Stromal cell of bone marrow (primary cell): ENCODE measurements around the gene PCDHGB7.
"Not testable (repeated sequence)": the region's sequence is repeated elsewhere in the genome, so short reads cannot be mapped to it uniquely, and the experiment has no call there.

Experiments used
- DNase-seq: peaks from one replicate; pipeline ENCODE4 v3.0.0-alpha.2; 2012; ENCODE audit warnings: low read depth

PCDHGB7 gene

GRCh38 chr5:141397756-141398551 lies 19.5 kb upstream of the PCDHGB7 start, which contains the start of gene PCDHGB5:
PCDHGB5 (plus strand) TSS chr5:141397947; CDS start chr5:141398128, 181 bp downstream.
- DNase-seq: not testable (repeated sequence)

GRCh38 chr5:141398608-141399007 lies 18.9 kb upstream of the PCDHGB7 start:
- DNase-seq: no peak

- DNase-seq: no peak
These were observed 17.8 kb upstream of the PCDHGB7 start for GRCh38 chr5:141399555-141400258.

GRCh38 chr5:141402553-141403243 lies 14.8 kb upstream of the PCDHGB7 start, which contains the start of gene PCDHGA9:
PCDHGA9 (plus strand) TSS chr5:141402778; CDS start chr5:141402953, 175 bp downstream.
- no peak for DNase-seq

- DNase-seq: no peak
These were observed 14.1 kb upstream of the PCDHGB7 start for GRCh38 chr5:141403387-141403786.

GRCh38 chr5:141407790-141408505 lies 9.5 kb upstream of the PCDHGB7 start, which contains the start of gene PCDHGB6:
PCDHGB6 (plus strand) TSS chr5:141408021; CDS start chr5:141408203, 182 bp downstream.
- not testable (repeated sequence) for DNase-seq

GRCh38 chr5:141409598-141410306 lies 7.7 kb upstream of the PCDHGB7 start:
- DNase-seq: no peak

- DNase-seq: no peak
These were observed 5.9 kb upstream of the PCDHGB7 start for GRCh38 chr5:141411575-141411974.

GRCh38 chr5:141412854-141413539 lies 4.5 kb upstream of the PCDHGB7 start, which contains the start of gene PCDHGA10:
PCDHGA10 (plus strand) TSS chr5:141412987; CDS start chr5:141413176, 189 bp downstream.
- peak; percentile 51 for DNase-seq

- DNase-seq: no peak
These were observed 3.9 kb upstream of the PCDHGB7 start for GRCh38 chr5:141413540-141414069.

GRCh38 chr5:141414548-141415274 lies 2.8 kb upstream of the PCDHGB7 start:
- not testable (repeated sequence) for DNase-seq

GRCh38 chr5:141415275-141415618 lies 2.2 kb upstream of the PCDHGB7 start:
- DNase-seq: not testable (repeated sequence)

GRCh38 chr5:141419074-141419880 lies 1.8 kb downstream of the PCDHGB7 start:
- DNase-seq: no peak

GRCh38 chr5:141420855-141421488 lies 3.5 kb downstream of the PCDHGB7 start, which contains the start of gene PCDHGA11:
PCDHGA11 (plus strand) TSS chr5:141421051; CDS start chr5:141421228, 177 bp downstream.
- peak; percentile 47 for DNase-seq

- DNase-seq: no peak
These were observed 4.0 kb downstream of the PCDHGB7 start for GRCh38 chr5:141421489-141421855.

GRCh38 chr5:141422742-141423291 lies 5.3 kb downstream of the PCDHGB7 start:
- no peak for DNase-seq

- no peak for DNase-seq
These were observed 10.4 kb downstream of the PCDHGB7 start for GRCh38 chr5:141427783-141428426.
